Fibroblast of skin of back (primary cell): ENCODE measurements around the gene POLD4. TPM values are rescaled to one million over a fixed set of nuclear protein-coding genes. Genes with fewer than 3 reads are reported as not detected.
"Not testable (repeated sequence)": the region's sequence is repeated elsewhere in the genome, so short reads cannot be mapped to it uniquely, and the experiment has no call there.

Source experiments
- DNase-seq: peaks from one replicate; pipeline ENCODE4 v3.0.0-alpha.2; 2013
- polyA plus RNA-seq, 2 experiments: library from polyadenylated mRNA; unstranded; fragments of 120-200 nt; gene quantifications; one replicate each; pipeline ENCODE4 v1.2.1, GENCODE V29; 2013; ENCODE audit not compliant: insufficient read length in 2 of 2

POLD4 gene
- polyA plus RNA-seq (2013, experiment 1 of 2; ENCODE audit: insufficient read length), result 109 TPM
- 118 TPM for polyA plus RNA-seq (2013, experiment 2 of 2; ENCODE audit: insufficient read length)

- DNase-seq, result peak; percentile 98
Measured at GRCh38 chr11:67353317-67354074, at the start of gene POLD4. POLD4 (minus strand) TSS chr11:67353546; CDS start chr11:67353399, 147 bp downstream.

- not testable (repeated sequence) for DNase-seq
Measured at GRCh38 chr11:67403085-67403484, 49.7 kb upstream of the POLD4 start.

GRCh38 chr11:67402192-67402839 is 49.0 kb upstream of the POLD4 start:
- not testable (repeated sequence) for DNase-seq

GRCh38 chr11:67401495-67402191 is 48.3 kb upstream of the POLD4 start, which contains the start of gene PPP1CA:
PPP1CA (minus strand) TSS chr11:67401858; CDS start chr11:67401782, 76 bp downstream.
- DNase-seq, result peak; percentile 87

GRCh38 chr11:67400942-67401494 is 47.7 kb upstream of the POLD4 start:
- no peak for DNase-seq

- no peak for DNase-seq
Measured at GRCh38 chr11:67400251-67400941, 47.0 kb upstream of the POLD4 start.

- DNase-seq, result no peak
Measured at GRCh38 chr11:67398661-67399563, 45.6 kb upstream of the POLD4 start.

GRCh38 chr11:67397986-67398660 is 44.8 kb upstream of the POLD4 start:
- no peak for DNase-seq

- DNase-seq, result no peak
Measured at GRCh38 chr11:67397536-67397935, 44.2 kb upstream of the POLD4 start.

- no peak for DNase-seq
Measured at GRCh38 chr11:67396587-67397389, 43.4 kb upstream of the POLD4 start.

GRCh38 chr11:67396259-67396581 is 42.9 kb upstream of the POLD4 start:
- no peak for DNase-seq

- DNase-seq, result no peak
Measured at GRCh38 chr11:67395555-67396258, 42.4 kb upstream of the POLD4 start.

GRCh38 chr11:67393990-67394389 is 40.6 kb upstream of the POLD4 start:
- no peak for DNase-seq

- DNase-seq, result no peak
Measured at GRCh38 chr11:67393437-67393836, 40.1 kb upstream of the POLD4 start.

- no peak for DNase-seq
Measured at GRCh38 chr11:67392183-67392715, 38.9 kb upstream of the POLD4 start.

GRCh38 chr11:67391304-67392182 is 38.2 kb upstream of the POLD4 start, which contains the start of gene RAD9A:
RAD9A (plus strand) TSS chr11:67391986; CDS start chr11:67392045, 59 bp downstream.
- DNase-seq, result peak; percentile 95

- DNase-seq, result no peak
Measured at GRCh38 chr11:67390947-67391303, 37.6 kb upstream of the POLD4 start.

GRCh38 chr11:67389477-67389876 is 36.1 kb upstream of the POLD4 start:
- DNase-seq, result no peak
